ENCODE data around the gene OCRL.

DNA sequence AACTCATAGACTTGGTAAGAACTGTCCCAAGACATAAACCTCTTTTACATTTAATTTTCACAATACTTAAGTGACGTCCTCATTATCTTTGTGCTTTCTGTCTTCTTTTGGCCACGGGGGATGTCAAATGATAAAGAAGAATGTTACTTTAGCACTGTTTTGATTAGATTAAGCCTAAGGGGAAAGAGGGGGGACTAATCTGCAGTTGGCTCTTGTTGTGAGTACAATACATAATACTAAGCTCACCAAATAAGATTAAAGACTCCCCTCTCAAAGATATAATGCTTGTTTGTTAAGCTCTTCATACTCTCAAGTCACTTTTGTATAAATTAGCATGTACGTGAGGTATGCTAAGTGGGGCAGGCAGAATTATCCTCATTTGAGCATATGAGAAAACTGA lies 36.5 kb downstream of the OCRL start:
- TF ChIP-seq, protein P1, sequence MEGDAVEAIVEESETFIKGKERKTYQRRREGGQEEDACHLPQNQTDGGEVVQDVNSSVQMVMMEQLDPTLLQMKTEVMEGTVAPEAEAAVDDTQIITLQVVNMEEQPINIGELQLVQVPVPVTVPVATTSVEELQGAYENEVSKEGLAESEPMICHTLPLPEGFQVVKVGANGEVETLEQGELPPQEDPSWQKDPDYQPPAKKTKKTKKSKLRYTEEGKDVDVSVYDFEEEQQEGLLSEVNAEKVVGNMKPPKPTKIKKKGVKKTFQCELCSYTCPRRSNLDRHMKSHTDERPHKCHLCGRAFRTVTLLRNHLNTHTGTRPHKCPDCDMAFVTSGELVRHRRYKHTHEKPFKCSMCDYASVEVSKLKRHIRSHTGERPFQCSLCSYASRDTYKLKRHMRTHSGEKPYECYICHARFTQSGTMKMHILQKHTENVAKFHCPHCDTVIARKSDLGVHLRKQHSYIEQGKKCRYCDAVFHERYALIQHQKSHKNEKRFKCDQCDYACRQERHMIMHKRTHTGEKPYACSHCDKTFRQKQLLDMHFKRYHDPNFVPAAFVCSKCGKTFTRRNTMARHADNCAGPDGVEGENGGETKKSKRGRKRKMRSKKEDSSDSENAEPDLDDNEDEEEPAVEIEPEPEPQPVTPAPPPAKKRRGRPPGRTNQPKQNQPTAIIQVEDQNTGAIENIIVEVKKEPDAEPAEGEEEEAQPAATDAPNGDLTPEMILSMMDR (IDR thresholded peaks at IDR 0.05; ENCODE audit: low read depth, low read length, missing input control): no peak
- TF ChIP-seq JUND (IDR thresholded peaks at IDR 0.05): no peak
